Neural cell (in vitro differentiated cells): ENCODE results near the gene ANKRD62. TPM values are rescaled to one million over a fixed set of nuclear protein-coding genes. Genes with fewer than 3 reads are reported as not detected.
"Not testable (repeated sequence)": the region's sequence is repeated elsewhere in the genome, so short reads cannot be mapped to it uniquely, and the experiment has no call there.

Experiments
- H2AFZ ChIP-seq: fragments of 200-600, 300-800 bp; sonication (generic), shearing (Covaris generic); 2 replicates; pipeline ENCODE4 v1.6.0; 2014; ENCODE audit warnings: low read depth, mild to moderate bottlenecking, antibody characterized with exemption, low read length, moderate library complexity
- H3F3A ChIP-seq: fragments of 200-600 bp; shearing (Covaris generic); 2 replicates; pipeline ENCODE4 v1.6.1; 2016; ENCODE audit warnings: mild to moderate bottlenecking, moderate library complexity, mixed read lengths, antibody characterized with exemption, low read length; ENCODE audit not compliant: insufficient read depth, poor library complexity, severe bottlenecking
- H3K27ac ChIP-seq: fragments of 200-600, 300-800 bp; sonication (generic), shearing (Covaris generic); 2 replicates; pipeline ENCODE4 v1.5.1; 2014; ENCODE audit warnings: mild to moderate bottlenecking, low read length, moderate library complexity
- H3K27me3 ChIP-seq: fragments of 300-800, 200-600 bp; sonication (generic), shearing (Covaris generic); 2 replicates; pipeline ENCODE4 v1.6.0; 2014; ENCODE audit warnings: mild to moderate bottlenecking, low read depth, low read length, moderate library complexity; ENCODE audit not compliant: insufficient read depth
- H3K36me3 ChIP-seq: fragments of 300-800, 200-600 bp; sonication (generic), shearing (Covaris generic); 2 replicates; pipeline ENCODE4 v1.5.1; 2014; ENCODE audit warnings: mild to moderate bottlenecking, antibody characterized with exemption, low read length, moderate library complexity; ENCODE audit not compliant: insufficient read depth
- H3K4me2 ChIP-seq: fragments of 300-800, 200-600 bp; sonication (generic), shearing (Covaris generic); 2 replicates; pipeline ENCODE4 v1.6.0; 2014; ENCODE audit warnings: mild to moderate bottlenecking, low read length
- H3K4me3 ChIP-seq: fragments of 300-800, 200-600 bp; sonication (generic), shearing (Covaris generic); 2 replicates; pipeline ENCODE4 v1.5.1; 2014; ENCODE audit warnings: mild to moderate bottlenecking, low read length, moderate library complexity
- H3K79me2 ChIP-seq: fragments of 200-600 bp; shearing (Covaris generic); replicated peaks from 2 replicates; pipeline ENCODE4 v1.6.0; 2014; ENCODE audit warnings: mild to moderate bottlenecking, low read length, moderate library complexity; ENCODE audit not compliant: insufficient read depth
- H3K9ac ChIP-seq: fragments of 300-800, 200-600 bp; sonication (generic), shearing (Covaris generic); 2 replicates; pipeline ENCODE4 v1.6.1; 2016; ENCODE audit warnings: mild to moderate bottlenecking, low read length, mixed read lengths
- H3K9me2 ChIP-seq: fragments of 200-600 bp; shearing (Covaris generic); 2 replicates; pipeline ENCODE4 v1.6.1; 2016; ENCODE audit warnings: mild to moderate bottlenecking, low read length, mixed read lengths; ENCODE audit not compliant: insufficient read depth
- H3K9me3 ChIP-seq: fragments of 200-600, 300-800 bp; sonication (generic), shearing (Covaris generic); 2 replicates; pipeline ENCODE4 v1.6.1; 2016; ENCODE audit warnings: mild to moderate bottlenecking, mixed run types, low read length, moderate library complexity, mixed read lengths
- H4K20me1 ChIP-seq: fragments of 200-600 bp; shearing (Covaris generic); 2 replicates; pipeline ENCODE4 v1.6.1; 2016; ENCODE audit warnings: mild to moderate bottlenecking, mixed run types; ENCODE audit not compliant: insufficient read depth
- EP300 ChIP-seq: fragments of 450-650 bp; conservative IDR thresholded peaks from 2 replicates; pipeline ENCODE4 v1.6.1; 2014; ENCODE audit warnings: antibody characterized with exemption, mild to moderate bottlenecking, moderate library complexity; ENCODE audit not compliant: poor library complexity, severe bottlenecking
- EZH2 ChIP-seq: fragments of 200-600, 300-800 bp; shearing (Covaris generic), sonication (generic); IDR thresholded peaks from 2 replicates; pipeline ENCODE4 v1.6.1; 2014; ENCODE audit warnings: antibody characterized with exemption, low read length, borderline replicate concordance, mild to moderate bottlenecking; ENCODE audit not compliant: insufficient read depth, poor library complexity, severe bottlenecking
- MXI1 ChIP-seq: fragments of 450-650 bp; conservative IDR thresholded peaks from 2 replicates; pipeline ENCODE4 v1.6.1; 2014; ENCODE audit warnings: antibody characterized with exemption, mild to moderate bottlenecking; ENCODE audit not compliant: poor library complexity, severe bottlenecking
- POLR2AphosphoS5 ChIP-seq: IDR thresholded peaks from 2 replicates; pipeline ENCODE4 v1.6.1; 2012
- RAD21 ChIP-seq: fragments of 450-650 bp; conservative IDR thresholded peaks from 2 replicates; pipeline ENCODE4 v1.6.1; 2014; ENCODE audit warnings: antibody characterized with exemption, mild to moderate bottlenecking, moderate library complexity
- SMC3 ChIP-seq: fragments of 450-650 bp; conservative IDR thresholded peaks from 2 replicates; pipeline ENCODE4 v1.6.1; 2014; ENCODE audit warnings: antibody characterized with exemption, mild to moderate bottlenecking, moderate library complexity; ENCODE audit not compliant: poor library complexity
- TAF1 ChIP-seq: IDR thresholded peaks from 2 replicates; pipeline ENCODE4 v1.6.1; 2012; ENCODE audit warnings: low read depth
- polyA plus RNA-seq: library from polyadenylated mRNA; depleted of rRNA; stranded (reverse); fragments of >200 nt; gene quantifications from 2 replicates; pipeline ENCODE4 v1.2.3, GENCODE V29; 2014
- TF ChIP-seq, protein P1 (sequence below): fragments of 450-650 bp; IDR thresholded peaks from 2 replicates; pipeline ENCODE4 v1.5.1; 2014; ENCODE audit warnings: antibody characterized with exemption, mild to moderate bottlenecking, moderate library complexity; ENCODE audit not compliant: poor library complexity, severe bottlenecking

Gene ANKRD62
- polyA plus RNA-seq, 1 donor from 2014 or later, result not detected

DNA sequence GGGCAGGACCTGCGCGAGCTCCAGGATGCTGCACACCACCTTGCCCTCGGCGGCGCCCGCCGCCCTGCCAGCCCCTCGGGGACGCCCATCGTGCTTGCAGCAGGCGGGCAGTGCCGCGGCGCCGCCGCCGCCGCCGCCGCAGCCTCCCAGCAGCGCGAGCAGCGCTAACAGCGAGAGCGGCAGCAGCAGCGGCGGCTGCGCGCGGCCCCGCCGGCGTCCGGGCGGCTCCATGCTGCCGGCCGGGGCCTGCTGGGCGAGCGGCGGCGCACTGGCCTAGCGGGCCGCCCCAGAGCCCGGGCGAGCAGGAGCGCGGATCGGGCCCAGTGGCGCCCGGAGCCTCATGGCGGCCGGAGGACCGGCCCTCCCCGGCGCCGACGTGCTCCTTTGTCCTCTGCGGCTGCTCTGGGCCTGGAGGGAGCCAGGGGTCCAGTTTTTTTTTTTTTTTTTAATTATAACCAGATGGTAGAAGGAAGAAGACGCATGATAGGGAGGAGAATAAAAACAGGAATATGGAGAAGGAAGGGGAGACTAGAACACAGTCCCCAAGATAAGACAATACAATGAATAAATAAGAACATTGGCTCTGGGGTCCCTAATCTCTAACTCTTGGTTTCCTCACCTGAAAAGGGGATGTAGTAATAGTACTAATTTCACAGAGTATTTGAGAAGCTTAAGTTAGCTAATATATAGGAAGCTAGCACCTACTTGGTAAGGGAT, 17.1 kb upstream of the ANKRD62 start:
- Histone ChIP-seq H3K9ac (peak overlapping the region; percentile 31), H3K4me2 (no peak overlapping the region), H4K20me1 (no peaks in the 10 kb centered on the region), H3K79me2 (no peaks in the 10 kb centered on the region), H3K9me2 (no peaks in the 10 kb centered on the region), H3K36me3 (no peaks in the 10 kb centered on the region), H3K27me3 (no peaks in the 10 kb centered on the region), H3K4me3 (peak overlapping the region; percentile 31), H3K27ac (no peak overlapping the region), H3F3A (no peaks in the 10 kb centered on the region), H3K9me3 (no peaks in the 10 kb centered on the region), H2AFZ (no peak overlapping the region)
- TF ChIP-seq EZH2, result no peak

DNA sequence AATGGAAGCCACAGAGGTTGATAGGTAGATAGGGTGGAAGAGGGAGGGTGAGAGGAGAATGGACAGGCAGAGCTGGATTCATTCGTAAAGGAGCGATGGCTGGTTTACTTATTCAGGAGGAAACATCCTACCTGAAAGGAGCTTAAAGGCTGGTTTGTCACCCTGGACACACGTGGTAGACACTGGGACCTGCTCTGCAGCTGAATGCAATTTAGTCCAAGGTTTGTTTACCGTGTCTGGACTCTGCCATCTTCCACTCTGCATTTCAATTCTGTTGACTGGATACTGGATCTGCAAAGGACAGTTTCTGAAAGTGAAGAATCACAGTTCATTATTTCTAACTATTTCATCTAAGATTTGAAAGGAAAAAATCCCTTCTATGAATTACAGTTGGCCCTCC, 15.6 kb upstream of the ANKRD62 start:
- not testable (repeated sequence) for H3K79me2 ChIP-seq, H3K27ac ChIP-seq, H3F3A ChIP-seq, H2AFZ ChIP-seq, H3K9me3 ChIP-seq, H4K20me1 ChIP-seq, H3K9me2 ChIP-seq, H3K9ac ChIP-seq, H3K4me3 ChIP-seq, H3K27me3 ChIP-seq, H3K4me2 ChIP-seq, H3K36me3 ChIP-seq

DNA sequence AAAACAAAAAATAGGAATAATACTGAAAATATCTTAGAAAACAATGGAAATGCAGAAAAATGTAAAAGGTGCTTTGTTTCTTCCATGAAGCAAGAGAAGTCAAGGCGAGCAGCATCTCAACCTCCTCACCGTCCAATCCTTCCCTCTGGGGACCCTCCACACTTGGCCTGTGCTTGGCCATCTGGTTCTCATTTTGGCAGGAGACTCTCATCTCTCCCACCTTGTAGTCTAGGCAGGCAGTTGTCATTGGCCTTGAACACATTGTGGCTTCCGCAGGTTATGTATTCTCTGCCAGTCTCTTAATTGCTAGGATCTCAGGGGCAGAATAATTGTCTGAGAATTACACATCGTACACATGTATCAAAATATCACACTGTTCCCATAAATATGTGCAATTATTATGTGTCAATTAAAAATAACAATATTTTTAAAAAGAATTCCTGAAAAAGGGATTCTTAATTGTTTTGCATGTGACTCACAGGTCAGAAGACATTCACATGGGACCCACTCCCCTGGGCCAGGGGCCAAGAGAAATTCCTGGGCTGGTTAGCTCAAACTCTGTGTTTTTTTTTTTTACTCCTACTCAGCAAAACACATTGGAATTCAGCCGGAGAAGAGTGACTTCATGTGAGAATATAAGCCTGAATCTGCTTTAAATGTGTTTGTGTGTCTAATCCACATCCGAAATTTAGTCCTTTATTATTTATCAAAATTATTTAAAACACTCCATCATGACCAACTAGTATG, 14.0 kb upstream of the ANKRD62 start:
- no peak overlapping the region for H3K9ac ChIP-seq

More for the DNA sequence above, 14.0 kb upstream of the ANKRD62 start:
- TF ChIP-seq EZH2 (no peak), TAF1 (no peak), EP300 (no peak), POLR2AphosphoS5 (no peak), MXI1 (no peak), RAD21 (no peak), SMC3 (no peak)
- TF ChIP-seq, protein P1, sequence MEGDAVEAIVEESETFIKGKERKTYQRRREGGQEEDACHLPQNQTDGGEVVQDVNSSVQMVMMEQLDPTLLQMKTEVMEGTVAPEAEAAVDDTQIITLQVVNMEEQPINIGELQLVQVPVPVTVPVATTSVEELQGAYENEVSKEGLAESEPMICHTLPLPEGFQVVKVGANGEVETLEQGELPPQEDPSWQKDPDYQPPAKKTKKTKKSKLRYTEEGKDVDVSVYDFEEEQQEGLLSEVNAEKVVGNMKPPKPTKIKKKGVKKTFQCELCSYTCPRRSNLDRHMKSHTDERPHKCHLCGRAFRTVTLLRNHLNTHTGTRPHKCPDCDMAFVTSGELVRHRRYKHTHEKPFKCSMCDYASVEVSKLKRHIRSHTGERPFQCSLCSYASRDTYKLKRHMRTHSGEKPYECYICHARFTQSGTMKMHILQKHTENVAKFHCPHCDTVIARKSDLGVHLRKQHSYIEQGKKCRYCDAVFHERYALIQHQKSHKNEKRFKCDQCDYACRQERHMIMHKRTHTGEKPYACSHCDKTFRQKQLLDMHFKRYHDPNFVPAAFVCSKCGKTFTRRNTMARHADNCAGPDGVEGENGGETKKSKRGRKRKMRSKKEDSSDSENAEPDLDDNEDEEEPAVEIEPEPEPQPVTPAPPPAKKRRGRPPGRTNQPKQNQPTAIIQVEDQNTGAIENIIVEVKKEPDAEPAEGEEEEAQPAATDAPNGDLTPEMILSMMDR, result no peak
- H3K27me3 ChIP-seq, result no peaks in the 10 kb centered on the region
- no peaks in the 10 kb centered on the region for H3K9me2 ChIP-seq
- H3K27ac ChIP-seq, result no peak overlapping the region
- no peaks in the 10 kb centered on the region for H4K20me1 ChIP-seq
- H3K9me3 ChIP-seq, result no peaks in the 10 kb centered on the region
- H3F3A ChIP-seq, result no peaks in the 10 kb centered on the region
- no peak overlapping the region for H3K4me2 ChIP-seq
- H3K79me2 ChIP-seq, result no peaks in the 10 kb centered on the region
- H3K4me3 ChIP-seq, result no peak overlapping the region
- H3K36me3 ChIP-seq, result no peaks in the 10 kb centered on the region
- H2AFZ ChIP-seq, result no peak overlapping the region
